Endothelial cell of umbilical vein (primary cell): ENCODE measurements around the gene BRINP2. TPM values are rescaled to one million over a fixed set of nuclear protein-coding genes. Genes with fewer than 3 reads are reported as not detected.

Experiments
- BruUV-seq: library from RNA; stranded (reverse); fragments of 400-500 nt; replicated peaks from 2 replicates; lab custom pipeline; 2021; lab: Mats Ljungman, UMichigan
- CTCF ChIA-PET: fragments of 300-600, 350-600 bp; sonication (Branson Sonifier 250); formaldehyde crosslinking; loops from one replicate; lab custom pipeline; 2021; ENCODE audit warnings: antibody characterized with exemption, inconsistent platforms; lab: Charles Lee
- POLR2A ChIA-PET: fragments of 300-600, 350-600 bp; sonication (Branson Sonifier 250); formaldehyde crosslinking; loops from one replicate; lab custom pipeline; 2021; ENCODE audit warnings: antibody characterized with exemption, inconsistent platforms; lab: Charles Lee
- DNase-seq: peaks from one replicate; pipeline ENCODE4 v3.0.0-alpha.2; 2011; ENCODE audit warnings: low read depth, low spot score
- FAIRE-seq: peaks from 2 replicates; lab custom pipeline; 2011; peaks lifted over from hg19 to GRCh38; lab: Jason Lieb, UNC
- H2AFZ ChIP-seq: 2 replicates; pipeline ENCODE4 v1.6.0; 2012; ENCODE audit warnings: low read depth, low read length, control low read depth, inconsistent platforms
- H3K27ac ChIP-seq: 2 replicates; pipeline ENCODE4 v1.5.1; 2011; ENCODE audit warnings: low read depth, mild to moderate bottlenecking, control low read depth, low read length, moderate library complexity; ENCODE audit not compliant: insufficient read depth
- H3K27me3 ChIP-seq, 2 experiments: 2 replicates each; pipeline versions ENCODE4 v1.6.0 to v1.6.1; 2011; ENCODE audit warnings: low read length in 2 of 2, mixed read lengths in 1 of 2; ENCODE audit not compliant: control insufficient read depth in 2 of 2, insufficient read depth in 2 of 2
- H3K36me3 ChIP-seq, 2 experiments: 2 replicates in 1 of 2; 3 replicates in 1 of 2; pipeline ENCODE4 v1.5.1; 2011; ENCODE audit warnings: low read length in 2 of 2, mild to moderate bottlenecking in 1 of 2, moderate library complexity in 1 of 2; ENCODE audit not compliant: control insufficient read depth in 2 of 2, insufficient read depth in 2 of 2; ENCODE audit errors: extremely low read depth in 1 of 2
- H3K4me1 ChIP-seq: 3 replicates; pipeline ENCODE4 v1.5.1; 2011; ENCODE audit warnings: mild to moderate bottlenecking, low read length; ENCODE audit not compliant: control insufficient read depth, insufficient read depth; ENCODE audit errors: extremely low read depth
- H3K4me2 ChIP-seq: 2 replicates; pipeline ENCODE4 v1.6.1; 2011; ENCODE audit warnings: low read length, control low read depth, mixed read lengths; ENCODE audit not compliant: insufficient read depth
- H3K4me3 ChIP-seq, 3 experiments: fragments of 200-600 bp in 1 of 3; sonication (generic), shearing (Covaris generic) in 1 of 3; replicated peaks in 1 of 3; 2 replicates each; pipeline ENCODE4 v1.5.1; 2011 to 2016; ENCODE audit warnings: control low read depth in 3 of 3, low read length in 3 of 3, mild to moderate bottlenecking in 2 of 3, inconsistent platforms in 1 of 3, low read depth in 1 of 3, moderate library complexity in 1 of 3; ENCODE audit not compliant: insufficient read depth in 1 of 3
- H3K79me2 ChIP-seq: 2 replicates; pipeline ENCODE4 v1.6.0; 2012; ENCODE audit warnings: low read length, inconsistent platforms; ENCODE audit not compliant: control insufficient read depth, insufficient read depth
- H3K9ac ChIP-seq: replicated peaks from 2 replicates; pipeline ENCODE3; 2011; ENCODE audit warnings: low read length, control low read depth; ENCODE audit not compliant: insufficient read depth; ENCODE audit errors: extremely low read depth
- H3K9me1 ChIP-seq: replicated peaks from 3 replicates; pipeline ENCODE4 v1.6.0; 2011; ENCODE audit warnings: mild to moderate bottlenecking, low read length; ENCODE audit not compliant: control insufficient read depth, insufficient read depth; ENCODE audit errors: extremely low read depth
- H3K9me3 ChIP-seq: replicated peaks from 2 replicates; pipeline ENCODE4 v1.5.1; 2012; ENCODE audit warnings: low read length, inconsistent platforms; ENCODE audit not compliant: control insufficient read depth, insufficient read depth
- H4K20me1 ChIP-seq: replicated peaks from 2 replicates; pipeline ENCODE3; 2011; ENCODE audit warnings: mild to moderate bottlenecking, low read length; ENCODE audit not compliant: control insufficient read depth, insufficient read depth; ENCODE audit errors: extremely low read depth
- CTCF ChIP-seq, 2 donors: IDR thresholded peaks; 1 replicate in 1 of 2; 2 replicates in 1 of 2; pipeline ENCODE4 v1.5.1; 2011; ENCODE audit warnings: low read length in 2 of 2, mild to moderate bottlenecking in 2 of 2, moderate library complexity in 2 of 2, control low read depth in 1 of 2, inconsistent platforms in 1 of 2, low read depth in 1 of 2; ENCODE audit not compliant: insufficient read depth in 1 of 2; ENCODE audit errors: extremely low read depth in 1 of 2
- EZH2 ChIP-seq: IDR thresholded peaks from 2 replicates; pipeline ENCODE4 v1.6.1; 2012; ENCODE audit warnings: borderline replicate concordance, low read depth, mild to moderate bottlenecking, moderate library complexity, low read length, inconsistent platforms; ENCODE audit not compliant: severe bottlenecking
- FOS ChIP-seq: IDR thresholded peaks from 2 replicates; pipeline ENCODE4 v1.6.1; 2011; ENCODE audit warnings: mild to moderate bottlenecking, low read length, moderate library complexity, borderline replicate concordance; ENCODE audit not compliant: insufficient read depth
- GATA2 ChIP-seq: IDR thresholded peaks from 2 replicates; pipeline ENCODE4 v1.7.0; 2011; ENCODE audit warnings: low read depth, mild to moderate bottlenecking, moderate library complexity, mixed read lengths, low read length; ENCODE audit not compliant: insufficient read length, insufficient read depth
- JUN ChIP-seq: IDR thresholded peaks from 2 replicates; pipeline ENCODE4 v1.6.1; 2011; ENCODE audit warnings: borderline replicate concordance, low read depth; ENCODE audit not compliant: insufficient read length, insufficient read depth
- MYC ChIP-seq: IDR thresholded peaks from one replicate; pipeline ENCODE4 v1.6.1; 2011; ENCODE audit warnings: mild to moderate bottlenecking, low read depth, low read length
- POLR2A ChIP-seq: IDR thresholded peaks from 2 replicates; pipeline ENCODE4 v1.6.1; 2012; ENCODE audit warnings: low read depth, mild to moderate bottlenecking, control low read depth, low read length
- POLR2AphosphoS5 ChIP-seq: IDR thresholded peaks from 2 replicates; pipeline ENCODE4 v1.6.1; 2012; ENCODE audit warnings: low read depth, mild to moderate bottlenecking, control low read depth, low read length, moderate library complexity; ENCODE audit not compliant: insufficient read depth
- dilution Hi-C: fragments of 300-500 bp; cut with MboI; formaldehyde crosslinking; loops from one replicate; pipeline ENCODE4 v1.15.0; 2019; ENCODE audit warnings: low sequenced_read_pairs; ENCODE audit not compliant: extremely low pct_ligation_motif_present
- intact Hi-C: fragments of 100-400 bp; cut with micrococcal nuclease; formaldehyde crosslinking; loops from one replicate; pipeline ENCODE4 v1.10.0; 2022
- polyA plus RNA-seq, 4 experiments: library from polyadenylated mRNA; depleted of rRNA in 3 of 4; stranded (reverse) in 3 of 4; unstranded in 1 of 4; fragments of >200 nt; gene quantifications; 2 replicates each; pipeline versions ENCODE4 v1.2.1 to v1.2.3, GENCODE V29; 2011 to 2012; ENCODE audit warnings: missing spikeins in 1 of 4
- total RNA-seq: library from RNA; stranded (reverse); gene quantifications from 2 replicates; pipeline ENCODE4 v1.2.3, GENCODE V29; 2021
- TF ChIP-seq, protein P1 (sequence below): IDR thresholded peaks from 2 replicates; pipeline ENCODE4 v1.6.1; 2011; ENCODE audit not compliant: insufficient read depth, insufficient read length

Gene BRINP2
- total and polyA plus RNA-seq, 2 donors (not counting 3 experiments of a cell fraction or from before 2014, with no cell fraction given), result not detected

DNA sequence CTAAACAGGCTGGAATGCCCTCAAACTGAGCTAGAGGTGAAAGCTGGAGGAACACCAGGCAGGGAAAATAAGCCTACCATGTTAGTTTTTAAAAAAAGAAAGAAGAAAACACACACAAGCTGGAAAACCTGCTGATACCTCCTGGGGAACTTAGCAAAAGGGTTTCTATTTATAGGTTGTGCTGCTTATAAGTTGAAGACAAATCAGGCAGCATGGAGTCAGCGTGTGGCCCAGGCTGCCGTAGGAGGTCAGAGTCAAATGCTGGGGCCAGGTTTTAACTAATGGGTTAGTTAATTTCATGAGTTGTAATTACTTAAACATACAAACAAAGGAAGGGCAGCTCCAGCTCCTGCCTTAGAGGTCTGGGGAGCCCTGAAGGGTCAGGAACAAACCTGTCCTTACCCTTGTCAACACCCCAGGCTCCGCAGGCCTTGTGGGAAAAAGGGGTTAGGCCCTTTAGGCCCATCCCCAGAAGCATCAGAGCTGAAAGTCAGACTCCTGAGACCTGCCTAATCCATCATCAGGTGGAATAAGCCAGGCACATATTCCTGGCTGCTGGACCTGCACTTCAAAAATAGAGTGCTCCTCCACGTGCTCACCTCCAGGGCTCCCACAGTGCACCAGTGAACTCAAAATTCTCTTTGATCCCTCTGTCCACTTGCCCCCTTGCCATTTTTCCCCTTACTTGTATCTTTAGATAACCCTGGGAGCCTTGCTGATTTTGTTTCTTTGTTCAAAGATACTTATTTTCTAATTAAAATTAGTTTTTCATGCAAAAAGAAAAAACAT is 59.7 kb downstream of the BRINP2 start:
- H3K4me1 ChIP-seq, result no peaks in the 10 kb centered on the region
- H3K4me3 ChIP-seq, result no peak overlapping the region
- POLR2A ChIA-PET, result no interaction called here
- dilution Hi-C loops (no loop called here), intact Hi-C loops (no loop called here)
- H3K9ac ChIP-seq, result no peak overlapping the region
- no peak overlapping the region for H3K4me2 ChIP-seq
- TF ChIP-seq POLR2A (no peak), GATA2 (no peak), JUN (no peak), FOS (no peak), MYC (no peak), EZH2 (no peak), CTCF (IDR thresholded peaks at IDR 0.05; ENCODE audit: extremely low read depth in 1 of 2, insufficient read depth in 1 of 2, low read depth in 1 of 2, low read length in 2 of 2) (no peak), POLR2AphosphoS5 (no peak)
- TF ChIP-seq, protein P1, sequence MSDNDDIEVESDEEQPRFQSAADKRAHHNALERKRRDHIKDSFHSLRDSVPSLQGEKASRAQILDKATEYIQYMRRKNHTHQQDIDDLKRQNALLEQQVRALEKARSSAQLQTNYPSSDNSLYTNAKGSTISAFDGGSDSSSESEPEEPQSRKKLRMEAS, result no peak
- no peaks in the 10 kb centered on the region for H3K9me3 ChIP-seq
- no peak for DNase-seq
- FAIRE-seq, result no peak
- no peaks in the 10 kb centered on the region for H3K9me1 ChIP-seq
- H4K20me1 ChIP-seq, result no peaks in the 10 kb centered on the region
- no peaks in the 10 kb centered on the region for H3K27me3 ChIP-seq
- H3K27ac ChIP-seq, result no peak overlapping the region
- no peak overlapping the region for H2AFZ ChIP-seq
- CTCF ChIA-PET, result no interaction called here
- H3K36me3 ChIP-seq, result no peaks in the 10 kb centered on the region
- BruUV-seq, result no TSS peak
- no peaks in the 10 kb centered on the region for H3K79me2 ChIP-seq
